ENCODE measurements around the gene DNAJC5. TPM values are rescaled to one million over a fixed set of nuclear protein-coding genes. Genes with fewer than 3 reads are reported as not detected.

The DNAJC5 gene
- total and polyA plus RNA-seq, 2 experiments from 2014 or later, result 22.4 to 68.0 TPM

GRCh38 chr20:63957004-63957689 lies 62.2 kb downstream of the DNAJC5 start:
- Histone ChIP-seq H3K79me2 (ENCODE audit: insufficient read depth) (peaks cover 40% of the 10 kb centered on the region), H3K4me1 (ENCODE audit: insufficient read depth) (peaks cover 22% of the 10 kb centered on the region), H3K27ac (peak overlapping the region; percentile 76), H3K4me2 (ENCODE audit: unreplicated experiment) (peak overlapping the region; percentile 78), H3K9me3 (ENCODE audit: low read depth) (no peaks in the 10 kb centered on the region), H4K20me1 (ENCODE audit: insufficient read depth) (no peaks in the 10 kb centered on the region), H3K9ac (peak overlapping the region; percentile 78), H3F3A (ENCODE audit: insufficient read depth) (no peaks in the 10 kb centered on the region), H2AFZ (peak overlapping the region; percentile 32), H3K4me3 (peak overlapping the region; percentile 72), H3K36me3 (ENCODE audit: low read depth) (no peaks in the 10 kb centered on the region), H3K27me3 (replicated peaks; ENCODE audit: insufficient read depth) (no peaks in the 10 kb centered on the region), H3K9me2 (ENCODE audit: insufficient read depth) (no peaks in the 10 kb centered on the region)
- 2 to 3% methylated on average over 28 of the region's 28 CpGs for WGBS, 2 experiments (ENCODE audit: low coverage in 1 of 2, low lambda C conversion rate in 2 of 2, missing lambda C conversion rate in 2 of 2)
- DNase-seq, result peak; percentile 85
- no peak for TF ChIP-seq EZH2 (IDR thresholded peaks at IDR 0.05; ENCODE audit: insufficient read depth, poor library complexity, severe bottlenecking)
- no peak for TF ChIP-seq EZH2phosphoT487 (IDR thresholded peaks at IDR 0.05; ENCODE audit: insufficient read depth, low read depth)
- in situ Hi-C loops (cut with MboI), result no loop called here

GRCh38 chr20:63957690-63958441 lies 62.9 kb downstream of the DNAJC5 start:
- no peak for TF ChIP-seq EZH2 (IDR thresholded peaks at IDR 0.05; ENCODE audit: insufficient read depth, poor library complexity, severe bottlenecking)
- TF ChIP-seq EZH2phosphoT487 (IDR thresholded peaks at IDR 0.05; ENCODE audit: insufficient read depth, low read depth), result no peak
- Histone ChIP-seq H3K4me2 (ENCODE audit: unreplicated experiment) (peak overlapping the region; percentile 78), H4K20me1 (ENCODE audit: insufficient read depth) (no peaks in the 10 kb centered on the region), H2AFZ (peak overlapping the region; percentile 32), H3K27ac (peak overlapping the region; percentile 76), H3K4me3 (peak overlapping the region; percentile 72), H3K9me3 (ENCODE audit: low read depth) (no peaks in the 10 kb centered on the region), H3K27me3 (replicated peaks; ENCODE audit: insufficient read depth) (no peaks in the 10 kb centered on the region), H3K4me1 (ENCODE audit: insufficient read depth) (peaks cover 22% of the 10 kb centered on the region), H3K9ac (peak overlapping the region; percentile 78), H3F3A (ENCODE audit: insufficient read depth) (no peaks in the 10 kb centered on the region), H3K36me3 (ENCODE audit: low read depth) (no peaks in the 10 kb centered on the region), H3K9me2 (ENCODE audit: insufficient read depth) (no peaks in the 10 kb centered on the region), H3K79me2 (ENCODE audit: insufficient read depth) (peaks cover 33% of the 10 kb centered on the region)
- in situ Hi-C loops (cut with MboI), result no loop called here
- 36 to 40% methylated on average over 9 to 13 of the region's 13 CpGs for WGBS, 2 experiments (ENCODE audit: low coverage in 1 of 2, low lambda C conversion rate in 2 of 2, missing lambda C conversion rate in 2 of 2)
- peak; percentile 52 for DNase-seq

- WGBS, 2 experiments (ENCODE audit: low coverage in 1 of 2, low lambda C conversion rate in 2 of 2, missing lambda C conversion rate in 2 of 2), result 76 to 84% methylated on average over 4 of the region's 4 CpGs
- TF ChIP-seq EZH2 (IDR thresholded peaks at IDR 0.05; ENCODE audit: insufficient read depth, poor library complexity, severe bottlenecking), result no peak
- no peak for TF ChIP-seq EZH2phosphoT487 (IDR thresholded peaks at IDR 0.05; ENCODE audit: insufficient read depth, low read depth)
- in situ Hi-C loops (cut with MboI), result no loop called here
These were observed 63.5 kb downstream of the DNAJC5 start for GRCh38 chr20:63958471-63958870.

GRCh38 chr20:63958964-63959698 lies 64.2 kb downstream of the DNAJC5 start:
- TF ChIP-seq EZH2 (IDR thresholded peaks at IDR 0.05; ENCODE audit: insufficient read depth, poor library complexity, severe bottlenecking) (no peak), EZH2phosphoT487 (IDR thresholded peaks at IDR 0.05; ENCODE audit: insufficient read depth, low read depth) (no peak)
- H2AFZ ChIP-seq, result no peak overlapping the region
- H3K9me3 ChIP-seq (ENCODE audit: low read depth), result no peaks in the 10 kb centered on the region
- WGBS, 2 experiments (ENCODE audit: low coverage in 1 of 2, low lambda C conversion rate in 2 of 2, missing lambda C conversion rate in 2 of 2), result 81 to 87% methylated on average over 10 of the region's 10 CpGs
- no peaks in the 10 kb centered on the region for H3K9me2 ChIP-seq (ENCODE audit: insufficient read depth)
- no peaks in the 10 kb centered on the region for H3F3A ChIP-seq (ENCODE audit: insufficient read depth)
- in situ Hi-C loops (cut with MboI), result no loop called here
- H4K20me1 ChIP-seq (ENCODE audit: insufficient read depth), result no peaks in the 10 kb centered on the region
- no peak overlapping the region for H3K27ac ChIP-seq
- no peaks in the 10 kb centered on the region for H3K27me3 ChIP-seq (replicated peaks; ENCODE audit: insufficient read depth)
- no peak overlapping the region for H3K9ac ChIP-seq
- no peaks in the 10 kb centered on the region for H3K36me3 ChIP-seq (ENCODE audit: low read depth)
- peaks cover 15% of the 10 kb centered on the region for H3K4me1 ChIP-seq (ENCODE audit: insufficient read depth)
- DNase-seq, result no peak
- H3K4me2 ChIP-seq (ENCODE audit: unreplicated experiment), result no peak overlapping the region
- H3K79me2 ChIP-seq (ENCODE audit: insufficient read depth), result peaks cover 20% of the 10 kb centered on the region
- H3K4me3 ChIP-seq, result no peak overlapping the region

More at GRCh38 chr20:63958471-63958870, 63.5 kb downstream of the DNAJC5 start:
- Histone ChIP-seq H3K9ac (no peak overlapping the region), H3K4me1 (ENCODE audit: insufficient read depth) (peaks cover 22% of the 10 kb centered on the region), H3K27ac (no peak overlapping the region), H3K79me2 (ENCODE audit: insufficient read depth) (peaks cover 27% of the 10 kb centered on the region), H3K27me3 (replicated peaks; ENCODE audit: insufficient read depth) (no peaks in the 10 kb centered on the region), H4K20me1 (ENCODE audit: insufficient read depth) (no peaks in the 10 kb centered on the region), H3K9me3 (ENCODE audit: low read depth) (no peaks in the 10 kb centered on the region), H3K9me2 (ENCODE audit: insufficient read depth) (no peaks in the 10 kb centered on the region), H3K36me3 (ENCODE audit: low read depth) (no peaks in the 10 kb centered on the region), H3K4me2 (ENCODE audit: unreplicated experiment) (no peak overlapping the region), H2AFZ (no peak overlapping the region), H3K4me3 (no peak overlapping the region), H3F3A (ENCODE audit: insufficient read depth) (no peaks in the 10 kb centered on the region)
- DNase-seq, result no peak

All from GM23248 (cell line).